Measurements from ENCODE around the gene PACRG.

GRCh38 chr6:163188746-163189145 lies 461.0 kb downstream of the PACRG start:
- TF ChIP-seq CTCF (IDR thresholded peaks at IDR 0.05) (no peak), POLR2A (IDR thresholded peaks at IDR 0.05) (no peak)

All from testis (tissue), 2 donors.